Activated effector memory CD4-positive, alpha-beta T cell treated with Interleukin-2 at 50 U/mL for 16 hours (primary cell): ENCODE measurements around the gene GPBAR1.

Source experiments
- DNase-seq: peaks from one replicate; pipeline ENCODE4 v3.0.0-alpha.2; 2020

The GPBAR1 gene

GRCh38 chr2:218286570-218287459, 26.0 kb downstream of the GPBAR1 start:
- peak; percentile 68 for DNase-seq

- no peak for DNase-seq
Measured at GRCh38 chr2:218289639-218290315, 29.0 kb downstream of the GPBAR1 start.

- DNase-seq: peak; percentile 29
Measured at GRCh38 chr2:218290316-218291261, 29.8 kb downstream of the GPBAR1 start.

GRCh38 chr2:218291318-218292047, 30.7 kb downstream of the GPBAR1 start:
- DNase-seq: no peak

GRCh38 chr2:218292048-218293014, 31.5 kb downstream of the GPBAR1 start, which contains the start of gene TMBIM1:
TSS of gene TMBIM1 (minus strand) at chr2:218292503. CDS start at chr2:218282141, 10,362 bp downstream.
- DNase-seq: peak; percentile 78

GRCh38 chr2:218293715-218294429, 33.1 kb downstream of the GPBAR1 start:
- no peak for DNase-seq

GRCh38 chr2:218294430-218295022, 33.7 kb downstream of the GPBAR1 start:
- DNase-seq: no peak

- DNase-seq: no peak
Measured at GRCh38 chr2:218295029-218295428, 34.2 kb downstream of the GPBAR1 start.

- DNase-seq: no peak
Measured at GRCh38 chr2:218296200-218296599, 35.4 kb downstream of the GPBAR1 start.

- no peak for DNase-seq
Measured at GRCh38 chr2:218296847-218297246, 36.0 kb downstream of the GPBAR1 start.

GRCh38 chr2:218298314-218298875, 37.6 kb downstream of the GPBAR1 start:
- DNase-seq: no peak

GRCh38 chr2:218300141-218300540, 39.3 kb downstream of the GPBAR1 start:
- no peak for DNase-seq

- peak; percentile 78 for DNase-seq
Measured at GRCh38 chr2:218301176-218301819, 40.5 kb downstream of the GPBAR1 start.

GRCh38 chr2:218305383-218305782, 44.6 kb downstream of the GPBAR1 start:
- DNase-seq: no peak

- DNase-seq: no peak
Measured at GRCh38 chr2:218306184-218306920, 45.5 kb downstream of the GPBAR1 start.

- no peak for DNase-seq
Measured at GRCh38 chr2:218307415-218308090, 46.7 kb downstream of the GPBAR1 start.

- DNase-seq: no peak
Measured at GRCh38 chr2:218310853-218311540, 50.2 kb downstream of the GPBAR1 start.
